ENCODE measurements around the gene ITGA5.

DNA sequence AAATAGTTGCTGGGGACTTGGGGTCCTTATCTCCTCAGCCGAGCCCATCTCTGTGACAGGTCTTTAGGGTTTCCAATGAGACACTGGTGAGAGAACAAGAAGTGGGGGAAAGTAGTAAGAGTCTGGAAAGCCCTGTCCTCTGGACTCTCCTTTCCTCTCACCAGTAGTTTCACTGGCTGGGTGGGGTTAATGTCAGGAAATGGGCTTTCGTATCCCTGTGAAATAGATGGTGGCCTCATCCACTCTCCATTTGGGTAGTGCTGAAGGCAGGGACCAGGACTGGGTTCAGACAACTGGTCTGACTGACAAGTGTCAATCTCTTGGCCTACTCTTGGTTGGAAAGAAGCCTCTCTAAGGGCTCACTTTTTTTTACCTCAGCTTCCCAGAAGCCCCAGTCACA, 42.1 kb downstream of the ITGA5 start:
- TF ChIP-seq EZH2 (IDR thresholded peaks at IDR 0.05; ENCODE audit: insufficient read depth, low read length): no peak
- TF ChIP-seq, protein P1, sequence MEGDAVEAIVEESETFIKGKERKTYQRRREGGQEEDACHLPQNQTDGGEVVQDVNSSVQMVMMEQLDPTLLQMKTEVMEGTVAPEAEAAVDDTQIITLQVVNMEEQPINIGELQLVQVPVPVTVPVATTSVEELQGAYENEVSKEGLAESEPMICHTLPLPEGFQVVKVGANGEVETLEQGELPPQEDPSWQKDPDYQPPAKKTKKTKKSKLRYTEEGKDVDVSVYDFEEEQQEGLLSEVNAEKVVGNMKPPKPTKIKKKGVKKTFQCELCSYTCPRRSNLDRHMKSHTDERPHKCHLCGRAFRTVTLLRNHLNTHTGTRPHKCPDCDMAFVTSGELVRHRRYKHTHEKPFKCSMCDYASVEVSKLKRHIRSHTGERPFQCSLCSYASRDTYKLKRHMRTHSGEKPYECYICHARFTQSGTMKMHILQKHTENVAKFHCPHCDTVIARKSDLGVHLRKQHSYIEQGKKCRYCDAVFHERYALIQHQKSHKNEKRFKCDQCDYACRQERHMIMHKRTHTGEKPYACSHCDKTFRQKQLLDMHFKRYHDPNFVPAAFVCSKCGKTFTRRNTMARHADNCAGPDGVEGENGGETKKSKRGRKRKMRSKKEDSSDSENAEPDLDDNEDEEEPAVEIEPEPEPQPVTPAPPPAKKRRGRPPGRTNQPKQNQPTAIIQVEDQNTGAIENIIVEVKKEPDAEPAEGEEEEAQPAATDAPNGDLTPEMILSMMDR (IDR thresholded peaks at IDR 0.05; ENCODE audit: insufficient read depth, low read depth, low read length): no peak
